ENCODE data around the gene CALY. TPM values are rescaled to one million over a fixed set of nuclear protein-coding genes. Genes with fewer than 3 reads are reported as not detected.

Gene CALY
- polyA plus RNA-seq, 2 of the 4 experiments (the other 2 are of a cell fraction), result 0.30 to 0.63 TPM

- no peak for FAIRE-seq
- ATAC-seq, result peak in 1 of 2 experiments; percentile 7; a peak in 2 of 6 replicates
- CTCF ChIA-PET, result interaction anchor here (1.1 to 4.3 kb wide), 5 partner anchors 8 to 132 kb away, joined by 4 to 21 read pairs (median 6); no protein-coding TSS in a partner anchor
- no peak for DNase-seq (ENCODE audit: low read depth in 1 of 2, low spot score in 1 of 2)
- 62% methylated on average over 12 of the region's 12 CpGs for WGBS (ENCODE audit: missing lambda C conversion rate)
- Histone ChIP-seq H3K4me2 (no peak overlapping the region), H3K4me1 (peaks cover 4% of the 10 kb centered on the region; the same call in 1 of the 3 replicates), H3K27ac (no peak overlapping the region), H3K9me3 (no peaks in the 10 kb centered on the region), H3K4me3 (no peak overlapping the region)
- POLR2A ChIA-PET, result no interaction called here
- TF ChIP-seq RCOR1 (IDR thresholded peaks at IDR 0.05; ENCODE audit: low read depth, low read length) (no peak), KDM1A (IDR thresholded peaks at IDR 0.05; ENCODE audit: low read depth) (no peak)
Observed at GRCh38 chr10:133275684-133276092, 61.0 kb downstream of the CALY start.

GRCh38 chr10:133274751-133275683 is 61.7 kb downstream of the CALY start:
- POLR2A ChIA-PET, result no interaction called here

More at GRCh38 chr10:133274751-133275683, 61.7 kb downstream of the CALY start:
- 72% methylated on average over 21 of the region's 26 CpGs for WGBS (ENCODE audit: missing lambda C conversion rate)
- Histone ChIP-seq H3K4me1 (peaks cover 4% of the 10 kb centered on the region; the same call in 1 of the 3 replicates), H3K4me3 (no peak overlapping the region), H3K27ac (no peak overlapping the region), H3K9me3 (no peaks in the 10 kb centered on the region), H3K4me2 (no peak overlapping the region)
- TF ChIP-seq CEBPB (IDR thresholded peaks at IDR 0.05) (no peak), HDAC2 (IDR thresholded peaks at IDR 0.05) (no peak), GATA3 (IDR thresholded peaks at IDR 0.05; ENCODE audit: borderline replicate concordance) (no peak), E2F6 (IDR thresholded peaks at IDR 0.05; ENCODE audit: borderline replicate concordance, low read depth) (no peak), EHF (CRISPR knock-in tag; IDR thresholded peaks at IDR 0.05) (no peak), ATOH8 (CRISPR knock-in tag; IDR thresholded peaks at IDR 0.05; ENCODE audit: low read depth) (no peak), CHD2 (IDR thresholded peaks at IDR 0.05; ENCODE audit: low read length, partially characterized antibody) (no peak), EHMT2 (IDR thresholded peaks at IDR 0.05; ENCODE audit: low read depth) (no peak)
- DNase-seq (ENCODE audit: low read depth in 1 of 2, low spot score in 1 of 2), result no peak
- no peak for FAIRE-seq
- ATAC-seq, result peak in 1 of 2 experiments; percentile 49; a peak in 3 of 6 replicates
- CTCF ChIA-PET, result interaction anchor here (1.0 to 4.3 kb wide), 6 partner anchors 9 to 131 kb away, joined by 3 to 21 read pairs (median 5); no protein-coding TSS in a partner anchor

Small RNA genes lying within 50 kb of the gene (small RNA-seq; reads per million reads assigned to genes)
- gene AL360181.4 (0 reads per million in 6 experiments), gene BANF1P2 (0 reads per million in 6 experiments), gene MIR3944 (0 to 6.0 (median 0) reads per million in 6 experiments)

Other genes starting within 250 kb of the CALY start
- gene ADGRA1, start 249.0 kb downstream of the CALY start, polyA plus RNA-seq (2011; rRNA removed), result not detected in 2 replicates
- gene ADGRA1, start 249.0 kb downstream of the CALY start, polyA plus RNA-seq (2017; fragmentation: RNase III; extraction: RNeasy Plus Mini Kit Qiagen cat#74134 plus additional on column Dnase treatment), result 0.03 TPM in 1 of 3 replicates, not detected in the others
- gene KNDC1, start 176.7 kb downstream of the CALY start, polyA plus RNA-seq (2011; rRNA removed), result 0.63 and 0.65 TPM in 2 replicates
- gene KNDC1, start 176.7 kb downstream of the CALY start, polyA plus RNA-seq (2017; fragmentation: RNase III; extraction: RNeasy Plus Mini Kit Qiagen cat#74134 plus additional on column Dnase treatment), result 0.49 to 0.73 TPM (median 0.56 TPM) in 3 replicates
- not detected in 2 replicates for gene UTF1, start 106.7 kb downstream of the CALY start, polyA plus RNA-seq (2011; rRNA removed)
- not detected in 3 replicates for gene UTF1, start 106.7 kb downstream of the CALY start, polyA plus RNA-seq (2017; fragmentation: RNase III; extraction: RNeasy Plus Mini Kit Qiagen cat#74134 plus additional on column Dnase treatment)
- gene VENTX, start 99.0 kb downstream of the CALY start, polyA plus RNA-seq (2011; rRNA removed), result not detected in 2 replicates
- gene VENTX, start 99.0 kb downstream of the CALY start, polyA plus RNA-seq (2017; fragmentation: RNase III; extraction: RNeasy Plus Mini Kit Qiagen cat#74134 plus additional on column Dnase treatment), result not detected in 3 replicates
- 1.4 TPM in 2 replicates for gene ADAM8, start 60.0 kb downstream of the CALY start, polyA plus RNA-seq (2011; rRNA removed)
- gene ADAM8, start 60.0 kb downstream of the CALY start, polyA plus RNA-seq (2017; fragmentation: RNase III; extraction: RNeasy Plus Mini Kit Qiagen cat#74134 plus additional on column Dnase treatment), result 4.1 to 5.2 TPM (median 4.4 TPM) in 3 replicates
- 44.5 and 44.9 TPM in 2 replicates for gene TUBGCP2, start 28.0 kb downstream of the CALY start, polyA plus RNA-seq (2011; rRNA removed)
- 32.5 to 35.0 TPM (median 33.6 TPM) in 3 replicates for gene TUBGCP2, start 28.0 kb downstream of the CALY start, polyA plus RNA-seq (2017; fragmentation: RNase III; extraction: RNeasy Plus Mini Kit Qiagen cat#74134 plus additional on column Dnase treatment)
- gene ZNF511, start 28.0 kb downstream of the CALY start, polyA plus RNA-seq (2011; rRNA removed), result 39.4 and 40.2 TPM in 2 replicates
- gene ZNF511, start 28.0 kb downstream of the CALY start, polyA plus RNA-seq (2017; fragmentation: RNase III; extraction: RNeasy Plus Mini Kit Qiagen cat#74134 plus additional on column Dnase treatment), result 41.1 to 43.6 TPM (median 41.7 TPM) in 3 replicates
- 0.13 TPM in 1 of 2 replicates, not detected in the other for gene PRAP1, start 10.5 kb upstream of the CALY start, polyA plus RNA-seq (2011; rRNA removed)
- not detected in 3 replicates for gene PRAP1, start 10.5 kb upstream of the CALY start, polyA plus RNA-seq (2017; fragmentation: RNase III; extraction: RNeasy Plus Mini Kit Qiagen cat#74134 plus additional on column Dnase treatment)
- 7.6 and 8.1 TPM in 2 replicates for gene FUOM, start 21.1 kb upstream of the CALY start, polyA plus RNA-seq (2011; rRNA removed)
- gene FUOM, start 21.1 kb upstream of the CALY start, polyA plus RNA-seq (2017; fragmentation: RNase III; extraction: RNeasy Plus Mini Kit Qiagen cat#74134 plus additional on column Dnase treatment), result 6.5 to 8.7 TPM (median 6.8 TPM) in 3 replicates
- gene ECHS1, start 36.5 kb upstream of the CALY start, polyA plus RNA-seq (2011; rRNA removed), result 54.6 and 66.7 TPM in 2 replicates
- gene ECHS1, start 36.5 kb upstream of the CALY start, polyA plus RNA-seq (2017; fragmentation: RNase III; extraction: RNeasy Plus Mini Kit Qiagen cat#74134 plus additional on column Dnase treatment), result 132 to 138 TPM (median 133 TPM) in 3 replicates
- 1.6 and 1.8 TPM in 2 replicates for gene PAOX, start 42.4 kb upstream of the CALY start, polyA plus RNA-seq (2011; rRNA removed)
- gene PAOX, start 42.4 kb upstream of the CALY start, polyA plus RNA-seq (2017; fragmentation: RNase III; extraction: RNeasy Plus Mini Kit Qiagen cat#74134 plus additional on column Dnase treatment), result 1.8 to 2.8 TPM (median 2.3 TPM) in 3 replicates
- 65.6 and 67.2 TPM in 2 replicates for gene MTG1, start 57.3 kb upstream of the CALY start, polyA plus RNA-seq (2011; rRNA removed)
- 57.1 to 62.2 TPM (median 60.3 TPM) in 3 replicates for gene MTG1, start 57.3 kb upstream of the CALY start, polyA plus RNA-seq (2017; fragmentation: RNase III; extraction: RNeasy Plus Mini Kit Qiagen cat#74134 plus additional on column Dnase treatment)
- gene SPRN, start 87.7 kb upstream of the CALY start, polyA plus RNA-seq (2011; rRNA removed), result 0.06 and 0.08 TPM in 2 replicates
- gene SPRN, start 87.7 kb upstream of the CALY start, polyA plus RNA-seq (2017; fragmentation: RNase III; extraction: RNeasy Plus Mini Kit Qiagen cat#74134 plus additional on column Dnase treatment), result 0.15 to 0.18 TPM (median 0.16 TPM) in 3 replicates
- 0.45 and 0.96 TPM in 2 replicates for gene SCART1, start 117.0 kb upstream of the CALY start, polyA plus RNA-seq (2011; rRNA removed)
- 0.32 to 0.42 TPM (median 0.37 TPM) in 3 replicates for gene SCART1, start 117.0 kb upstream of the CALY start, polyA plus RNA-seq (2017; fragmentation: RNase III; extraction: RNeasy Plus Mini Kit Qiagen cat#74134 plus additional on column Dnase treatment)
- gene CYP2E1, start 190.5 kb upstream of the CALY start, polyA plus RNA-seq (2011; rRNA removed), result 0.75 and 0.93 TPM in 2 replicates
- gene CYP2E1, start 190.5 kb upstream of the CALY start, polyA plus RNA-seq (2017; fragmentation: RNase III; extraction: RNeasy Plus Mini Kit Qiagen cat#74134 plus additional on column Dnase treatment), result 0.14 to 0.21 TPM (median 0.17 TPM) in 3 replicates
- gene SYCE1, start 228.7 kb upstream of the CALY start, polyA plus RNA-seq (2011; rRNA removed), result not detected in 2 replicates
- gene SYCE1, start 228.7 kb upstream of the CALY start, polyA plus RNA-seq (2017; fragmentation: RNase III; extraction: RNeasy Plus Mini Kit Qiagen cat#74134 plus additional on column Dnase treatment), result not detected in 3 replicates